HG03469 (cell line): Measurements from ENCODE around the gene EPHA10.
"Not testable (repeated sequence)": the region's sequence is repeated elsewhere in the genome, so short reads cannot be mapped to it uniquely, and the experiment has no call there.

Source experiments
- ATAC-seq: cut with Tn5 transposase; IDR thresholded peaks from one replicate; pipeline ENCODE4 v1.9.1; 2021; ENCODE audit warnings: mild to moderate bottlenecking, moderate library complexity, moderate number of reproducible peaks; ENCODE audit not compliant: unreplicated experiment

EPHA10 gene

GRCh38 chr1:37737975-37738374 lies 26.9 kb downstream of the EPHA10 start:
- not testable (repeated sequence) for ATAC-seq

- ATAC-seq = no peak
Observed at GRCh38 chr1:37734629-37735591, 30.0 kb downstream of the EPHA10 start.

- no peak for ATAC-seq
Observed at GRCh38 chr1:37732111-37732780, 32.7 kb downstream of the EPHA10 start.

- no peak for ATAC-seq
Observed at GRCh38 chr1:37731312-37732019, 33.5 kb downstream of the EPHA10 start.

- ATAC-seq = no peak
Observed at GRCh38 chr1:37730376-37730775, 34.5 kb downstream of the EPHA10 start.

GRCh38 chr1:37728416-37728815 lies 36.5 kb downstream of the EPHA10 start:
- ATAC-seq = no peak

GRCh38 chr1:37726751-37727585 lies 38.0 kb downstream of the EPHA10 start:
- no peak for ATAC-seq

- no peak for ATAC-seq
Observed at GRCh38 chr1:37725851-37726613, 38.9 kb downstream of the EPHA10 start.

- no peak for ATAC-seq
Observed at GRCh38 chr1:37724575-37724974, 40.3 kb downstream of the EPHA10 start.

GRCh38 chr1:37723390-37724078 lies 41.4 kb downstream of the EPHA10 start:
- ATAC-seq = no peak

GRCh38 chr1:37723072-37723389 lies 41.9 kb downstream of the EPHA10 start:
- no peak for ATAC-seq

- no peak for ATAC-seq
Observed at GRCh38 chr1:37722181-37723071, 42.5 kb downstream of the EPHA10 start.

- ATAC-seq = no peak
Observed at GRCh38 chr1:37721565-37721964, 43.4 kb downstream of the EPHA10 start.

- ATAC-seq = no peak
Observed at GRCh38 chr1:37720231-37721130, 44.4 kb downstream of the EPHA10 start.

GRCh38 chr1:37719572-37720195 lies 45.2 kb downstream of the EPHA10 start:
- ATAC-seq = no peak

GRCh38 chr1:37718901-37719571 lies 45.9 kb downstream of the EPHA10 start:
- no peak for ATAC-seq
